K562 (cell line): Measurements from ENCODE around the gene CASP2. TPM values are rescaled to one million over a fixed set of nuclear protein-coding genes. Genes with fewer than 3 reads are reported as not detected.

Experiments used
- ATF4 ChIP-seq: fragments of 450-650 bp; formaldehyde crosslinking; IDR thresholded peaks from 2 replicates; pipeline ENCODE4 v1.4.0; 2022; ENCODE audit warnings: mild to moderate bottlenecking, moderate library complexity
- CBFA2T3 ChIP-seq: fragments of 450-650 bp; IDR thresholded peaks from 2 replicates; pipeline ENCODE4 v1.6.1; 2017
- CC2D1A ChIP-seq: fragments of 450-650 bp; IDR thresholded peaks from 2 replicates; pipeline ENCODE4 v1.6.1; 2017; ENCODE audit warnings: mild to moderate bottlenecking
- CTCFL ChIP-seq: IDR thresholded peaks from 2 replicates; pipeline ENCODE4 v1.6.1; 2011; ENCODE audit warnings: borderline replicate concordance, low read depth, mild to moderate bottlenecking, moderate library complexity, low read length; ENCODE audit not compliant: insufficient read depth, poor library complexity, severe bottlenecking
- FOXK2 ChIP-seq, 2 experiments: fragments of 450-650 bp; IDR thresholded peaks in 1 of 2; conservative IDR thresholded peaks in 1 of 2; 2 replicates each; pipeline ENCODE4 v1.6.1; 2016; ENCODE audit warnings: low read depth in 2 of 2, mild to moderate bottlenecking in 1 of 2
- KLF16 ChIP-seq: IDR thresholded peaks from 2 replicates; pipeline ENCODE4 v1.6.1; 2016; ENCODE audit warnings: antibody characterized with exemption
- MECOM ChIP-seq: fragments of 250-450 bp; sonication (Bioruptor Pico); IDR thresholded peaks from 2 replicates; pipeline ENCODE4 v1.8.0; 2022; ENCODE audit warnings: inconsistent platforms
- MEIS2 ChIP-seq: fragments of 450-650 bp; IDR thresholded peaks from 2 replicates; pipeline ENCODE4 v1.6.1; 2014; ENCODE audit warnings: mild to moderate bottlenecking; ENCODE audit not compliant: partially characterized antibody
- MYNN ChIP-seq, 2 experiments: sonication (generic); formaldehyde crosslinking in 1 of 2; IDR thresholded peaks; 2 replicates each; pipeline versions ENCODE4 v1.5.0 to v1.6.1; 2016 to 2020; ENCODE audit warnings: antibody characterized with exemption in 1 of 2, missing genetic modification reagents in 1 of 2
- NCOA6 ChIP-seq: fragments of 450-650 bp; IDR thresholded peaks from 2 replicates; pipeline ENCODE4 v1.6.1; 2017; ENCODE audit warnings: mild to moderate bottlenecking
- NFRKB ChIP-seq: fragments of 450-650 bp; IDR thresholded peaks from 2 replicates; pipeline ENCODE4 v1.6.1; 2016; ENCODE audit warnings: low read depth
- PHF20 ChIP-seq: fragments of 450-650 bp; IDR thresholded peaks from 2 replicates; pipeline ENCODE4 v1.6.1; 2018; ENCODE audit not compliant: partially characterized antibody
- POLR2AphosphoS2 ChIP-seq: IDR thresholded peaks from 2 replicates; pipeline ENCODE4 v1.6.1; 2012; ENCODE audit warnings: low read length, improper control_type of control experiment
- POLR2B ChIP-seq: fragments of 450-650 bp; IDR thresholded peaks from 2 replicates; pipeline ENCODE4 v1.6.1; 2018; ENCODE audit warnings: low read depth; ENCODE audit not compliant: partially characterized antibody
- POLR2H ChIP-seq: IDR thresholded peaks from 2 replicates; pipeline ENCODE4 v1.6.1; 2016; ENCODE audit warnings: missing genetic modification characterization, low read depth, mild to moderate bottlenecking, control low read depth, missing compliant biosample characterization, moderate library complexity
- RB1 ChIP-seq: fragments of 450-650 bp; IDR thresholded peaks from 2 replicates; pipeline ENCODE4 v1.6.1; 2017; ENCODE audit warnings: low read depth, mild to moderate bottlenecking
- RBM17 ChIP-seq: fragments of 200-400 bp; formaldehyde crosslinking; IDR thresholded peaks from 2 replicates; pipeline ENCODE4 v1.6.1; 2017; ENCODE audit warnings: low read depth, mild to moderate bottlenecking, low read length, borderline replicate concordance
- SMARCC2 ChIP-seq: fragments of 450-650 bp; IDR thresholded peaks from 2 replicates; pipeline ENCODE4 v1.6.1; 2017; ENCODE audit warnings: antibody characterized with exemption, moderate library complexity, mild to moderate bottlenecking, low read depth
- SPI1 ChIP-seq: IDR thresholded peaks from 2 replicates; pipeline ENCODE4 v1.6.1; 2011; ENCODE audit warnings: low read depth, low read length, control low read depth, borderline replicate concordance
- YY1 ChIP-seq, 3 experiments: IDR thresholded peaks; 2 replicates each; pipeline ENCODE4 v1.6.1; 2011; ENCODE audit warnings: low read length in 2 of 3, mild to moderate bottlenecking in 2 of 3, moderate library complexity in 2 of 3, borderline replicate concordance in 1 of 3, control low read depth in 1 of 3, low read depth in 1 of 3; ENCODE audit not compliant: insufficient read depth in 3 of 3, insufficient replicate concordance in 2 of 3, control insufficient read depth in 1 of 3, insufficient read length in 1 of 3; ENCODE audit errors: extremely low read depth in 1 of 3
- ZNF639 ChIP-seq, 2 experiments: fragments of 200-800 bp in 1 of 2; sonication (Bioruptor generic) in 1 of 2; sonication (generic) in 1 of 2; formaldehyde crosslinking in 1 of 2; IDR thresholded peaks in 1 of 2; conservative IDR thresholded peaks in 1 of 2; 2 replicates each; pipeline versions ENCODE4 v1.5.0 to v1.6.1; 2016 to 2020; ENCODE audit warnings: missing compliant biosample characterization in 1 of 2, missing genetic modification characterization in 1 of 2, missing genetic modification reagents in 1 of 2
- ZNF764 ChIP-seq: fragments of 250-450 bp; sonication (Bioruptor Pico); IDR thresholded peaks from 2 replicates; pipeline ENCODE4 v1.4.0; 2020; ENCODE audit warnings: low read depth, mild to moderate bottlenecking, moderate library complexity
- ZSCAN29 ChIP-seq: fragments of 450-650 bp; IDR thresholded peaks from 2 replicates; pipeline ENCODE4 v1.6.1; 2017
- polyA plus RNA-seq, 8 experiments: library from polyadenylated mRNA; depleted of rRNA in 4 of 8; stranded (reverse) in 5 of 8; unstranded in 3 of 8; fragments of >200 nt; fragmentation: Nextera tagmentation in 2 of 8; fragmentation: Illumina TruSeq in 1 of 8; extraction: Ambion mirVana in 2 of 8; extraction: Trizol in 1 of 8; gene quantifications; 2 replicates each; pipeline versions ENCODE4 v1.2.1 to v1.2.3, GENCODE V29; 2011 to 2014; ENCODE audit warnings: inconsistent platforms in 1 of 8, missing spikeins in 1 of 8
- total RNA-seq, 7 experiments: library from RNA; depleted of rRNA in 6 of 7; stranded (reverse); fragments of >200 nt in 6 of 7; fragmentation: Illumina TruSeq in 2 of 7; extraction: Trizol in 2 of 7; gene quantifications; 2 replicates each; pipeline versions ENCODE4 v1.2.1 to v1.2.3, GENCODE V29; 2011 to 2021; ENCODE audit warnings: low replicate concordance in 1 of 7
- TF ChIP-seq, protein P1 (sequence below): fragments of 250-450 bp; sonication (Bioruptor Pico); IDR thresholded peaks from 2 replicates; pipeline ENCODE4 v1.5.0; 2020; ENCODE audit warnings: mild to moderate bottlenecking

CASP2 gene
- total and polyA plus RNA-seq, 9 of the 15 experiments (the other 6 are each of a cell fraction or from before 2014, with no cell fraction given) = 18.8 to 64.9 (median 24.1) TPM

- TF ChIP-seq CTCFL (peak; percentile 43), ATF4 (CRISPR knock-in tag) (no peak), KLF16 (no peak), MYNN (IDR thresholded peaks at IDR 0.05) (no peak), MYNN (CRISPR knock-in tag; IDR thresholded peaks at IDR 0.05) (no peak), CBFA2T3 (no peak), POLR2H (no peak), ZSCAN29 (no peak), ZNF764 (no peak), YY1 (IDR thresholded peaks at IDR 0.05; ENCODE audit: borderline replicate concordance in 1 of 3, control insufficient read depth in 1 of 3, extremely low read depth in 1 of 3, insufficient read depth in 3 of 3, insufficient read length in 1 of 3, insufficient replicate concordance in 2 of 3, low read depth in 1 of 3, low read length in 2 of 3) (peak in 1 of 3 experiments; percentile 43), RB1 (no peak), SMARCC2 (0 out of 2 replicates have a peak, but pooled peaks have one; percentile 17), POLR2AphosphoS2 (no peak), SPI1 (peak; percentile 94), NFRKB (no peak), PHF20 (no peak), RBM17 (no peak), NCOA6 (no peak), MECOM (CRISPR knock-in tag) (no peak), ZNF639 (CRISPR knock-in tag; conservative IDR thresholded peaks at IDR 0.05 in 1 of 2, IDR thresholded peaks at IDR 0.05 in 1 of 2) (0 out of 4 replicates have a peak, but pooled peaks of 1 of the 2 experiments have one; percentile 3), POLR2B (no peak), MEIS2 (no peak), FOXK2 (conservative IDR thresholded peaks at IDR 0.05 in 1 of 2, IDR thresholded peaks at IDR 0.05 in 1 of 2; ENCODE audit: low read depth in 2 of 2) (peak; percentile 60 to 63; a peak in 2 of 4 replicates), CC2D1A (no peak)
- TF ChIP-seq, protein P1, sequence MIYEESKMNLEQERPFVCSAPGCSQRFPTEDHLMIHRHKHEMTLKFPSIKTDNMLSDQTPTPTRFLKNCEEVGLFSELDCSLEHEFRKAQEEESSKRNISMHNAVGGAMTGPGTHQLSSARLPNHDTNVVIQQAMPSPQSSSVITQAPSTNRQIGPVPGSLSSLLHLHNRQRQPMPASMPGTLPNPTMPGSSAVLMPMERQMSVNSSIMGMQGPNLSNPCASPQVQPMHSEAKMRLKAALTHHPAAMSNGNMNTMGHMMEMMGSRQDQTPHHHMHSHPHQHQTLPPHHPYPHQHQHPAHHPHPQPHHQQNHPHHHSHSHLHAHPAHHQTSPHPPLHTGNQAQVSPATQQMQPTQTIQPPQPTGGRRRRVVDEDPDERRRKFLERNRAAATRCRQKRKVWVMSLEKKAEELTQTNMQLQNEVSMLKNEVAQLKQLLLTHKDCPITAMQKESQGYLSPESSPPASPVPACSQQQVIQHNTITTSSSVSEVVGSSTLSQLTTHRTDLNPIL (CRISPR knock-in tag) = no peak
Measured at GRCh38 chr7:143256325-143256724, 31.8 kb upstream of the CASP2 start (continued).
